A549 (cell line): ENCODE measurements around the gene RRH. TPM values are rescaled to one million over a fixed set of nuclear protein-coding genes. Genes with fewer than 3 reads are reported as not detected.

Experiments
- ATAC-seq, 2 experiments: fragments of 200-7000 bp in 1 of 2; fragments of >200 bp in 1 of 2; cut with Nextera tagmentation in 1 of 2; cut with Tn5 transposase in 1 of 2; 3 replicates each; pipeline versions ENCODE4 v1.8.0 to v1.9.1; 2018 to 2020; ENCODE audit warnings: mild to moderate bottlenecking in 1 of 2, moderate library complexity in 1 of 2
- CTCF ChIA-PET: fragments of 300-600 bp; sonication (Branson Sonifier 250); formaldehyde crosslinking; extraction: SDS; loops from one replicate; lab custom pipeline; 2021; ENCODE audit warnings: antibody characterized with exemption, inconsistent platforms; lab: Yijun Ruan, JAX
- POLR2A ChIA-PET: fragments of 350-600 bp; formaldehyde crosslinking; extraction: SDS; loops from one replicate; lab custom pipeline; 2021; ENCODE audit warnings: antibody characterized with exemption, inconsistent platforms; lab: Yijun Ruan, JAX
- DNase-seq, 2 experiments: peaks; one replicate each; pipeline versions ENCODE4 v3.0.0 to v3.0.0-alpha.2; 2011 to 2016; ENCODE audit warnings: low read depth in 1 of 2, low spot score in 1 of 2
- FAIRE-seq: peaks from 2 replicates; lab custom pipeline; 2011; peaks lifted over from hg19 to GRCh38; lab: Jason Lieb, UNC
- H3K27ac ChIP-seq, 2 experiments: fragments of >200 bp; sonication (Bioruptor Twin); formaldehyde crosslinking; 3 replicates each; pipeline ENCODE4 v1.5.1; 2016 to 2017
- H3K4me1 ChIP-seq: fragments of >200 bp; sonication (Bioruptor Twin); formaldehyde crosslinking; 3 replicates; pipeline ENCODE4 v1.6.1; 2016
- H3K4me2 ChIP-seq: fragments of >200 bp; sonication (Bioruptor Twin); formaldehyde crosslinking; 3 replicates; pipeline ENCODE4 v1.6.1; 2016
- H3K4me3 ChIP-seq: fragments of >200 bp; sonication (Bioruptor Twin); formaldehyde crosslinking; 3 replicates; pipeline ENCODE4 v1.5.1; 2016
- H3K9me3 ChIP-seq: fragments of >200 bp; sonication (Bioruptor Twin); formaldehyde crosslinking; 3 replicates; pipeline ENCODE4 v1.6.1; 2016
- CBX2 ChIP-seq: fragments of 200-600 bp; sonication (generic); IDR thresholded peaks from 2 replicates; pipeline ENCODE4 v1.6.1; 2016; ENCODE audit warnings: low read depth, mild to moderate bottlenecking, borderline replicate concordance
- CBX8 ChIP-seq: fragments of 200-600 bp; sonication (generic); IDR thresholded peaks from 2 replicates; pipeline ENCODE4 v1.6.1; 2016
- CEBPB ChIP-seq, 2 experiments: fragments of >200 bp in 1 of 2; sonication (Bioruptor Twin) in 1 of 2; formaldehyde crosslinking in 1 of 2; IDR thresholded peaks; 2 replicates each; pipeline ENCODE4 v1.6.1; 2012 to 2016
- CHD4 ChIP-seq: fragments of 200-600 bp; sonication (generic); IDR thresholded peaks from 2 replicates; pipeline ENCODE4 v1.6.1; 2016; ENCODE audit warnings: antibody characterized with exemption, mild to moderate bottlenecking, borderline replicate concordance
- CTCF ChIP-seq: fragments of >200 bp; sonication (Bioruptor Twin); formaldehyde crosslinking; IDR thresholded peaks from 3 replicates; pipeline ENCODE4 v1.5.1; 2016
- ELK1 ChIP-seq: fragments of 150-350 bp; IDR thresholded peaks from 2 replicates; pipeline ENCODE4 v1.6.1; 2014; ENCODE audit warnings: low read depth, mild to moderate bottlenecking, low read length
- ESRRA ChIP-seq: fragments of 150-350 bp; IDR thresholded peaks from 2 replicates; pipeline ENCODE4 v1.6.1; 2014; ENCODE audit warnings: mild to moderate bottlenecking, low read length, borderline replicate concordance
- GATA3 ChIP-seq: IDR thresholded peaks from 2 replicates; pipeline ENCODE4 v1.6.1; 2012; ENCODE audit warnings: borderline replicate concordance
- HOXA7 ChIP-seq: fragments of 250-450 bp; sonication (Bioruptor Pico); IDR thresholded peaks from 2 replicates; pipeline ENCODE4 v1.5.0; 2020; ENCODE audit warnings: mild to moderate bottlenecking, moderate library complexity
- HOXB13 ChIP-seq: fragments of 250-450 bp; sonication (Bioruptor Pico); IDR thresholded peaks from 2 replicates; pipeline ENCODE4 v1.5.0; 2020; ENCODE audit warnings: low read depth, mild to moderate bottlenecking, moderate library complexity
- HOXB5 ChIP-seq: fragments of 250-450 bp; sonication (Bioruptor Pico); IDR thresholded peaks from 2 replicates; pipeline ENCODE4 v1.5.0; 2020; ENCODE audit warnings: mild to moderate bottlenecking, moderate library complexity
- JUN ChIP-seq, 2 experiments: fragments of >200 bp; sonication (Bioruptor Twin); formaldehyde crosslinking; IDR thresholded peaks; 2 replicates in 1 of 2; 3 replicates in 1 of 2; pipeline ENCODE4 v1.6.1; 2016 to 2017
- JUNB ChIP-seq: fragments of >200 bp; sonication (Bioruptor Twin); formaldehyde crosslinking; IDR thresholded peaks from 2 replicates; pipeline ENCODE4 v1.6.1; 2016
- KDM1A ChIP-seq: fragments of 200-600 bp; sonication (generic); IDR thresholded peaks from 2 replicates; pipeline ENCODE4 v1.6.1; 2016; ENCODE audit warnings: low read depth, mild to moderate bottlenecking
- MAFK ChIP-seq: fragments of 450-650 bp; IDR thresholded peaks from 2 replicates; pipeline ENCODE4 v1.6.1; 2014; ENCODE audit not compliant: partially characterized antibody
- NPAS2 ChIP-seq: fragments of 250-450 bp; sonication (Bioruptor Pico); IDR thresholded peaks from 2 replicates; pipeline ENCODE4 v1.8.0; 2022; ENCODE audit warnings: mild to moderate bottlenecking, moderate library complexity, borderline replicate concordance
- NR3C1 ChIP-seq: fragments of >200 bp; sonication (Bioruptor Twin); formaldehyde crosslinking; IDR thresholded peaks from 3 replicates; pipeline ENCODE4 v1.6.1; 2017
- PHF8 ChIP-seq: fragments of 200-600 bp; sonication (generic); IDR thresholded peaks from 2 replicates; pipeline ENCODE4 v1.6.1; 2016; ENCODE audit warnings: low read depth, mild to moderate bottlenecking, antibody characterized with exemption, moderate library complexity, borderline replicate concordance
- POLR2A ChIP-seq: IDR thresholded peaks from 2 replicates; pipeline ENCODE4 v1.6.1; 2012; ENCODE audit warnings: mild to moderate bottlenecking, low read length
- RAD21 ChIP-seq, 2 experiments: fragments of >200 bp in 1 of 2; sonication (Bioruptor Twin) in 1 of 2; formaldehyde crosslinking in 1 of 2; IDR thresholded peaks in 1 of 2; conservative IDR thresholded peaks in 1 of 2; 2 replicates in 1 of 2; 3 replicates in 1 of 2; pipeline ENCODE4 v1.6.1; 2012 to 2018; ENCODE audit warnings: inconsistent platforms in 1 of 2
- RCOR1 ChIP-seq: fragments of 150-350 bp; IDR thresholded peaks from 2 replicates; pipeline ENCODE4 v1.6.1; 2014; ENCODE audit warnings: antibody characterized with exemption, low read length, low read depth
- REST ChIP-seq: fragments of 200-600 bp; sonication (generic); IDR thresholded peaks from 2 replicates; pipeline ENCODE4 v1.6.1; 2016; ENCODE audit warnings: antibody characterized with exemption, mild to moderate bottlenecking, moderate library complexity
- RNF2 ChIP-seq: fragments of 200-600 bp; sonication (generic); IDR thresholded peaks from 2 replicates; pipeline ENCODE4 v1.6.1; 2016; ENCODE audit warnings: low read depth, mild to moderate bottlenecking, antibody characterized with exemption, moderate library complexity, borderline replicate concordance
- USF2 ChIP-seq: fragments of 450-650 bp; IDR thresholded peaks from 2 replicates; pipeline ENCODE4 v1.6.1; 2014; ENCODE audit warnings: antibody characterized with exemption
- WGBS: methylation state at CpG from one replicate; pipeline ENCODE4 v1.1.6; 2017; ENCODE audit errors: missing lambda C conversion rate; 5-methylcytosine and 5-hydroxymethylcytosine counted together
- polyA plus RNA-seq, 4 experiments: library from polyadenylated mRNA; depleted of rRNA in 3 of 4; stranded (reverse); fragments of >200 nt; fragmentation: RNase III in 1 of 4; extraction: RNeasy Plus Mini Kit Qiagen cat#74134 plus additional on column Dnase treatment in 1 of 4; gene quantifications; 2 replicates in 3 of 4; 3 replicates in 1 of 4; pipeline ENCODE4 v1.2.3, GENCODE V29; 2011 to 2017

RRH gene
- polyA plus RNA-seq, 2 of the 4 experiments (the other 2 are of a cell fraction): 0.10 to 0.18 TPM

DNA sequence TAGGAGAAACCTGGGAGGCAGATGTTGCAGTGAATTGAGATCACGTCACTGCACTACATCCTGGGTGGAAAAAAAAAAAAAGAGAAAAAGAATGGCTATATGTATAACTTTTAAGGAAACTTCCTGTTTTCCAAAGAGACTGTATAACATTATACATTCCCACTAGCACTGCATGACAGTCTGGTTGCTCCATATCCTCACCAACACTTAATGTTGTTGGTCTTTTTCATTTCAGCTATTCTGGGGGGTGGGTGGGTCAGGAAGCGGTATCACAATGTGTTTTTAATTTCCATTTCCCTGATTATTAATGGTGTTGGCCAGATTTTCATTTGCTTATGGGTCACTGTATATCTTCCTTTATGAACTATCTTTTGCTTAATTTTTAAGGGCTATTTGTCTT is 33.5 kb downstream of the RRH start:
- CTCF ChIA-PET: no interaction called here
- DNase-seq (no peak), FAIRE-seq (no peak), ATAC-seq (no peak)
- no peaks in the 10 kb centered on the region for H3K9me3 ChIP-seq
- 13% methylated on average over 2 of the region's 2 CpGs for WGBS
- no peak overlapping the region for H3K4me3 ChIP-seq
- no peak overlapping the region for H3K27ac ChIP-seq
- no peak overlapping the region for H3K4me2 ChIP-seq
- no peak for TF ChIP-seq GATA3
- TF ChIP-seq, all 56 proteins: peak for 0
- no peaks in the 10 kb centered on the region for H3K4me1 ChIP-seq
- POLR2A ChIA-PET: no interaction called here

DNA sequence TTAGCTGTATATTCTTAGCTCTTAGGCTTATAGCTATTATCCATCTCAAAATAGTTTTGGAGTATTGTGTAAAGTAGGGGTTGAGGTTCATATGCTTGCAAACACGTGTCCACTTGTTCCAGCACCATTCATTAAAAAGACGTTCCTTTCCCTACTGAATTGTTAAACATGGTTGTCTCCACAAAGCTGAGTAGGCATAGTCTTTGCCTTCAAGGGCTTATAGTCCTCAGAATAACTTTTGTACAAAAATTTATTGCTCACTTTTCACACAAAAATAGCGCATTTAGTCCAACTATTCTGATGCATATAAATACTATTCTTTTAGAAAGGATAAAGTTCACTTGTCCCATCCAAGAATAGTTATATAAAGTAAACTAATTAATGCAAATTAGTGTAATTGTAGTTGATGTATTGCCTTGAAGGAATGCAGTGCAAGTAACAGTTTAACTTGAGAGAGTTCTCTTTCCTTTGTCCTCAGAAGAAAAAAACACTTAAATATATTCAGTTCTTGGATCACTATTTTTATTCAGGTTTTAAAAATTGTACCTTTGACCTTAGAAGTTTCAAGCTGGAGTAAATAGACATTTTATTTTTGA is 34.2 kb downstream of the RRH start:
- Histone ChIP-seq H3K4me3 (no peak overlapping the region), H3K4me1 (no peaks in the 10 kb centered on the region), H3K9me3 (no peaks in the 10 kb centered on the region), H3K27ac (no peak overlapping the region), H3K4me2 (no peak overlapping the region)
- ATAC-seq (no peak), FAIRE-seq (no peak), DNase-seq (no peak)
- WGBS: 45% methylated on average over 3 of the region's 3 CpGs
- TF ChIP-seq RCOR1 (no peak), JUNB (no peak), RNF2 (no peak), JUN (IDR thresholded peaks at IDR 0.05) (no peak), PHF8 (no peak), CBX2 (no peak), NPAS2 (no peak), CHD4 (no peak), CTCF (no peak), RAD21 (conservative IDR thresholded peaks at IDR 0.05 in 1 of 2, IDR thresholded peaks at IDR 0.05 in 1 of 2) (no peak), MAFK (no peak)
- POLR2A ChIA-PET: no interaction called here
- CTCF ChIA-PET: no interaction called here

GRCh38 chr4:109864134-109864533 is 36.4 kb downstream of the RRH start:
- Histone ChIP-seq H3K4me3 (no peak overlapping the region), H3K27ac (no peak overlapping the region), H3K4me2 (no peak overlapping the region), H3K4me1 (no peaks in the 10 kb centered on the region), H3K9me3 (no peaks in the 10 kb centered on the region)
- no peak for ATAC-seq
- no peak for DNase-seq
- TF ChIP-seq HOXA7 (CRISPR knock-in tag) (no peak), HOXB13 (CRISPR knock-in tag) (no peak), RCOR1 (no peak), CHD4 (no peak), REST (no peak), POLR2A (no peak), CBX8 (no peak), HOXB5 (CRISPR knock-in tag) (no peak), ESRRA (no peak), RNF2 (no peak), ELK1 (no peak), JUNB (no peak), NR3C1 (no peak), KDM1A (no peak), USF2 (no peak), CEBPB (IDR thresholded peaks at IDR 0.05) (no peak)
- no peak for FAIRE-seq
- CTCF ChIA-PET: interaction anchor here (0.6 kb wide), 1 partner anchor 143 kb away, joined by 3 read pairs; no protein-coding TSS in a partner anchor
- POLR2A ChIA-PET: no interaction called here
